Measurements from ENCODE around the gene LIN7B.

The LIN7B gene

GRCh38 chr19:49165865-49166301 is 51.7 kb downstream of the LIN7B start:
- DNase-seq (ENCODE audit: low read depth) = no peak

GRCh38 chr19:49167857-49168409 is 53.8 kb downstream of the LIN7B start:
- DNase-seq (ENCODE audit: low read depth) = no peak
